Glomerular endothelial cell (primary cell): ENCODE results near the gene NANOS3. TPM values are rescaled to one million over a fixed set of nuclear protein-coding genes. Genes with fewer than 3 reads are reported as not detected.
"Not testable (repeated sequence)": the region's sequence is repeated elsewhere in the genome, so short reads cannot be mapped to it uniquely, and the experiment has no call there.

ENCODE experiments used
- DNase-seq: peaks from one replicate; pipeline ENCODE4 v3.0.0-alpha.2; 2011; ENCODE audit warnings: low read depth, low spot score; ENCODE audit errors: extremely low read depth
- total RNA-seq: library from RNA; depleted of rRNA; stranded (reverse); fragments of >200 nt; gene quantifications from 2 replicates; pipeline ENCODE4 v1.2.3, GENCODE V29; 2015

The NANOS3 gene
- total RNA-seq, 1 donor from 2014 or later, result 1.6 TPM

DNA sequence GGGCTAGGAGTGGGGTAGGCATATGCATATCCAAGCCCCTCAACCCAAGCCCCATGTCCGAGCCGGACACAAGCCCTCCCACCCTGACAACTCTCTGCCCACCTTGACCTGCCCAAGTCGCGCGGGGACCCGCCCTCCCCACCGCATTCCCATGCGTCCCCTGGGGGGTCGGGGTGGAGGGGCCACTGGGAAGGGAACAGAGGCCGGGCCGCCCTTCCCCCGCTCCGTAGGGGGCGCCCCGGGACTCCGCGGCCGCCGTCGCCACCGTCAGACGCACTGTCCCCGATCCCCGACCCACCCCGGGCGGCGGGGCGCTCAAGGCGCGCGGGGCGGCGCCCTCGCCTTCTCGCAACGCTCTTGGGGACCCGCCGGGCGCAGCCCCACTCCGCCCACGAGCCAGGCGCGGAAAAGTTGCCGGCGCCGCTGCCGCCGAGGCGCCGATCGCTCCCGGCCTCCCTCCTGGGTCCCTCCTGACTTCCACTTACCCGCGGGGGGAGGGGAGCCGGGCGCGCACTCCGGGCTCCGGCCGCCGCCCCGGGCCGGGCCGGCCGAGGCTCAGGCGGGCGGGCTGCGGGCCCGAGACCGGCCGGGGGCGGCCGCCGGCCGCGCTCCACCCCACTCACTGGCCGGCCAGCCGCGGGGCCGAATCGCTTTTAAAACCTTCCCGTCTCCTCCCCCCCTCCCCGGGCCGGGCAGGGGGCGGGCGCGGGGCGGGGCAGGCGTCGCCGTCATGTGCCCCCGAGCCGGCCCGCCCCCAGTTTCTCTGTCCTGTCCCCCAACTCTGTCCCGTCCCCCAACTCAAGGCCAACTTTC is 34.4 kb upstream of the NANOS3 start:
- no peak for DNase-seq

DNA sequence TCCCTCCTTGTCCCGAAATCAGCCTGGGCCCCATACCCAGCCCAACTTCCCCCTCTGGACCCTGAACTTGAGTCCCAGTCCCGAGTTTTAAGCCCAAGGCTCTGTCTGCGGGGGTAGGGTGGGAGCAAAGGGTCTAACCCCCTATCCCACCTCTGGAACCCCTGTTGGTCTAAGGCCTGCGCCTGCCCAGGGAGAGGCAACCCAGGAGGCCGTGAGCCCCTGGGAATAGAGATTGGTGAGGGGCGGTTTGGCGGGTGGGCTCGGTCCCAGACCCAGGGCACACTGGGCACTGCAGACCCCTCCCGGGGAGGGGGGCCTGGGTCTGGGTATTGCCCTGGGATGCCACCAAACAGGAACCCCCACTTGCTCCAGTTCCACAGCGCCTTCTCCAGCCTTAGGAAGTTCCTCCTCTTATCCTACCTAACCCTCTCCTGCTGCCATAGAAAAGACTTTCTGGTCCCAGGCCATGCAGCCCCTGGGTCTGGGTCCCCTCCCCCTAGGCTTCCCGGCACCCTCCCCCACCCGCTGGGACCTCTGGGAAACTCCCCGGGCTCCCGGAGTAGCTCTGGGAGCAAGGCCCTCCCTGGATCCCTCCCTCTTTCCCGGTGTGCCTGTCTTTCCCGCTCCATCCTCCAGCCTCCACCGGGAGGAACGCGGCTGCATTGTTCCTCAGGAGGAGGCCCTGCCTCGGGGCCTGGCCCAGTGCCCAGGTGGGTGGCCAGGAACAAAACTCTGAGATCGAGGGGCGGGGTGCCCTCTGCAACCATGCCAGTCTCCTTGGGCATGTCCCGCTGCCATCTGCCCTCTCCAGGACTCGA is 33.6 kb upstream of the NANOS3 start:
- DNase-seq, result no peak

DNA sequence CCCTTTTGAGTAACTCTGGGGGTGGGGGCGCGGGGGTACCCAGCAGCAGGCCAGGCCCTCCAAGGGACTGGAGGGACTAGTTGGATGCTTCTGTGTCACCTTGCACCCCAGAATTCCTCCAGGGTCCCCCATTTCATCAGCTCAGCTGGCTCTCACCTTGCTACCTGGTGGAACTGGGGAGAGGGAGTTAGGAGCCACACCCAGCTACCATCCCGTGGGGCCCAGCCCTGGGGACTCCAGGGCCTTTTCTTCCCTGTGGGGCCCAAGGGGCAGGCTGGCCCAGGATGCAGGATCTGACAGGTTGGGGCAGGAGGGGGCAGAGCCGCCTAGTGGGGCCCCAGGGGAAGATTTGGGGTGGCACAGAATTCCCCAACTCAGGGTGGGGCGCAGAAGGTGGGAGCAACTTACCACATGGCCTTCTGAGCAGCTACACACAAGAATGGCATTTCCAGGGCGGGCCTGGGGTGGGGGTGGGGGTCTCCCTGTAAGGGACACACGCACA is 32.8 kb upstream of the NANOS3 start:
- no peak for DNase-seq

DNA sequence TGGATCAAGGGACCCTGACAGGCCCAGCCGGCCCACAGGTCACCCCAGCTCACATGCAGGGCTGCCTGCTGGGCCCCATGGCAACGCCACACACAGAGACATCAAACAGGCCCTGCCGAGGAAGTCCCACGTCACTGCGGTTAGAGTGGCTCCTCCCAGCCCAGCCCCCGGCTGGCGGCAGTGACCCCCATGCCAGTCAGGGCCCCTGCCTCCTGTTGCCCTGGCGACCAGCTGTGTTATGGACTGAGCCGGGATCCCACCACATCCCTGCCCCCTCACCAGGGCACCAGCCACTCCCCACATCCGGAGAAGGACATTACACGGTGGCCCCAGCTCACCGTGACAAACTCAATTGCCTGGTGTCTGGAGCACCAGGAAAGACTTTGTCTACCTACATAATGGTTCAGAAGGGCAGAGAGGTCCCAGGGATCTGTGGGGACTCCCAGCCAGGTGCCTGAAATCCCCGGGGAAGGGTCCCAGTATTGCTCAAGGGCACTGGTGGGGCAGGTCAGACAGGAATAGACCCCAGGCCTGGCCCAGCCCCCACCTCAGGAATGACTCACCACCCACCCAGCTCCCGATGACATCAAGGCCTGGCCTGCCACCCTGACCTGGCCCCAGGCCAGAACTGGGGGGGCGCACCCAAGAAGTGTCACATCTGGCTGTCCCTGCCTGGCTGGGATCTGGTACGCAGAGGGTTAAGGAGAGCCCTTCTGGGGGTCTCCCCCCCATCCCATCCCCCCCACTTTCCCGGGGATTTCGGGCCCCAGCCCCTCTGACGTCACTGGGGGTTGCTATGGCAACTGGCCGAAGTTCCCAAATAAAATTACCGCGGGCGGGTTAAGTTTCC is 30.2 kb upstream of the NANOS3 start:
- DNase-seq, result no peak

GRCh38 chr19:13847407-13848339 is 29.3 kb upstream of the NANOS3 start:
- DNase-seq, result no peak

DNA sequence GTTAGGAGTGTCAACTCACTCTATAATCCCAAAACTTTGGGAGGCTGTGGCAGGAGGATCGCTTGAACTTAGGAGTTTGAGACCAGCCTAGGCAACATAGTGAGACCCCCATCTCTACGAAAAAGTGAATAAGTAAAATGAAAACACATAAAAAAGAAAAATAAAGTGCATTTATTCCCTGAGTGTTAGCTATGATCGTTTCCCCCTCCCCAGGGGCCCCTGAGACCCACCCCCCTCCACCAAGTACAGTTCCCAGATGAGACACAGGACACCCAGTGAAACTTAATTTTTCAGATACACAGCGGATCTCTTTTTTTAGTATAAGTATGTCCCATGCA is 28.6 kb upstream of the NANOS3 start:
- DNase-seq, result no peak

DNA sequence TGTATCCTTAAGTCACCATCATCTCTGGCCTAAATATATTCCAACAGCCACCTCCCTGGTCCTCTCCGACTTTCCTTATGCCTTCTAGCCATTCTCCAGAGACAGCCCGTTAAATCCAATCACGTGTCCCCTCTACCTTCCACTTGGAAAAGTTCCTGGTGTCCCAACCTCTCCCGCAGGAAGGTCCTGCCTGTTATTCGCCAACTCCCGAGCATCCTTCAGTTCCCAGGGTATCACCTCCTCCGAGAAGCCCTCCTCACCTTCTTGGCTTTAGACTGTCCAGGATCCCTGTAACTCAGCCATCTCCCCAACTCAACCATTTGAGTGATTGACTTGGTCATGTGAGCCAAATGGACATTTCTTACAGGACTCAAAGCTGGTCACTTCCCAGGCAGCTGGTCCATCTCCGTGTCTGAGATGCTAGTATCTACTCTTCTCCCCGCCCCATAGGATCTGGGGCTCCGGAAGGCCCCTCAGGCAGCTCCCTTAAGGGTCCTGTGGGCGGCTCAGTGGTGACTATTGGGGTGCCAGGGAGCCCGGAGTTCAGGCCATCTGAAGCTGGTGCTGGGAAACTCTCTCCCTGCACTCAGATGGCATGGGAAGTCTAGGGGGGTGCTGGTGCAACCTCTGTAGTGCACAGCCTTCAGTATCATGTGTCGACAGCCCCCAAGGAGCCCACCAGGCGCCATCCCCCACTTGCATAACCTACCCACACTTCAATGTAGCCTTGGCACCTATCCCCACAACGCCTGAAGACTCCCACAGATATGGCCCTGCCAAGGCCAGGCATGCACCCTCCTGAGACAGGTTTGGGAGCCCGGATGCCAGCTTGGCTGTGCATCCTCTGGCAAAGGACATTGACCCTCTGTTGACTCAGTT is 27.9 kb upstream of the NANOS3 start:
- DNase-seq, result no peak

DNA sequence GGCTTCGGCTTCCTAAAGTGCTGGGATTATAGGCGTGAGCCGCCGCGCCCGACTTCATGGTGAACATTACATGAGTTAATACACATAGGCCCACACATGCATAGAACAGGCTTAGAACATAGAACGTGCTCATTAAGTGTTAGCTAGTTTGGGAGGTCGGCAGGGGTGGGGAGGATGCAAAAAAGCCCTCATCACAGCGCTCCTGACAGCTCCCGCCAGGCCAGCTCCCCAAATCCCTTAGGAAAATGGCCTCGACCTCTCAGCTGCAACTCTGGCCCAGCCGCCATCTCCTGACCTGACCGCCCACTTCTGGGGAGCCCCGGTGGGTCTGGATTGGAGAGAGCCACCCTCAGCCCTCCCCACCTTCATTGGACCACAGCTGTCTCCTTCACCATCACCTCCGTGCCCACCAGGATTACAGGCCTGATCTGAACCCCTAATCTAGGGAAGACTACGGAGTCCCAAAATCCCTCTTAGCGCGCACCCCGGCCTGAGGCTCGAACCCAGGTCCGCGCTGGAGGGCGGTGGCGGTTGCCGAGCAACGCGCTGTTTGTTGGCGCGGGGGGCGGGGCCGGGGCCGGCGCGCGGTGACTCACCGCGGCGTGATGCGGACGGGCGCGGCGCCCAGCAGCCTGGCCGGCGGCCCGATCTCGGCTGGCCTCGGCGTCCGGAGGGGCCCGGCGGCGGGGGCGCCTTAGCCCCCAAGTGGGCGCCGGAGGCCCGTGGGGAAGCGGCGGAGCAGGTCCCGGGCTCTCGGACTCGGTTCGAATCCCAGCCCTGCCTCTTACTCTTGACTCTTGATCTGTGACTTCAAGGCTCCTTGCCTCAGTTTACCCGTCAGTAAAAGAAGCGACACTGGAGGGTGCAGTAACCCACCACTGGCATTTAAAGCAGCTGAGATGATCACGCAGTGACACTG is 26.7 kb upstream of the NANOS3 start:
- no peak for DNase-seq

DNA sequence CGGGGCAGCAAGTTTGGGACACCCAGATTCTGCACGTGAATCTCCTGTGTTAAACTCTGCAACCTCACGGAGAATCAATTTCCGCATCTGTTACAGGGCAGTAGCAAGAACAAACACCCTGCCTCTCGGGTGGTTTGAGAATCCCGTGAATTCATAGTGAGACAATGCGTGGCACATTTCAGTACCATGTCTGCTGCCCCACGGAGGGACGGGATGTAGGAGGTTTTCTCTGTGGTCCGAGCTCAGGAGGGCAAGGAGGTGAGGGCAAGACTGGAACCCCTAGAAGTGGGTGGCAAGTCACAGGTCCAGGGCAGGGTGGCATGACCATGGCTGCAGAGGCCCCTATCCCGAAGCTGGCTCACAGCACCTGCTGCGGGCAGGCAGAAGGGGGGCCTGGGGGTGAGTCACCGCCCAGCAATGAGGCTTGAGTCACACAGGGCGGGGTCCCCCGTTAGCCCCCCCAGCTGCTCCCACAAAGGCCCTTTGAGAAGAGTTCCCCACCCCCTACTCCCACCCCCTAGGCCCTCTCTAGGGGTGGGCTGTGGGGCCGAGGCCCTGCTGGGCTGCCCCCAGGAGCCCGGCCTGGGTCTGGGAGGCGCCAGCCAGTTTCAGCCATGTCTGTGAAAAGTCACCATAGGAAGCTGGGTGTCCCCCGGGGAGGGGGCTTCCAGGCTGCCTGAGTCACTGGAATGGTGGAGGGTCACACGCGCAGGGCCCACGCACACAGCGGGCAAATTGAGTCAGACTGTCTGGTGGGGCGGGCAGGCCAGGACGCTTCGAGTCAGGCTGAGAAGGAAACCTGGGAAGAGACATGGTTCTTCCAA is 25.8 kb upstream of the NANOS3 start:
- DNase-seq, result no peak

- not testable (repeated sequence) for DNase-seq
Observed at GRCh38 chr19:13851734-13852114, 25.2 kb upstream of the NANOS3 start.

DNA sequence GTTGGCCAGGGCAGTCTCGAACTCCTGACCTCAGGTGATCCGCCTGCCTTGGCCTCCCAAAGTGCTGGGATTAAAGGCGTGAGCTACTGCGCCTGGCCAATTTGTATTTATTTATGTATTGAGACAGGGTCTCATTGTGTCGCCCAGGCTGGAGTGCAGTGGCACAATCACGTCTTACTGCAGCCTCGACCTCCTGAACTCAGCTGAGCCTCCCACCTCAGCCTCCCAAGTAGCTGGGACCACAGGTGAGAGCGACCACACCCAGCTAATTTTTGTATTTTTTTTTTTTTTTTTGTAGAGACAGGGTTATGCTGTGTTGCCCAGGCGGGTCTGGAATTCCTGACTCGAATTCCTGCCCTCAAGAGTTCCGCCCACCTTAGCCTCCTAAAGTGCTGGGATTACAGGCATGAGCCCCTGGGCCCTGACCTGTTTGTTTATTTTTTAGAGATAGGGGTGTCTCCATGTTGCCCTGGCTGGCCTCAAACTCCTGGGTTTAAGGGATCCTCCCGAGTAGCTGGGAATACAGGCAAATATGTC is 24.7 kb upstream of the NANOS3 start:
- not testable (repeated sequence) for DNase-seq

DNA sequence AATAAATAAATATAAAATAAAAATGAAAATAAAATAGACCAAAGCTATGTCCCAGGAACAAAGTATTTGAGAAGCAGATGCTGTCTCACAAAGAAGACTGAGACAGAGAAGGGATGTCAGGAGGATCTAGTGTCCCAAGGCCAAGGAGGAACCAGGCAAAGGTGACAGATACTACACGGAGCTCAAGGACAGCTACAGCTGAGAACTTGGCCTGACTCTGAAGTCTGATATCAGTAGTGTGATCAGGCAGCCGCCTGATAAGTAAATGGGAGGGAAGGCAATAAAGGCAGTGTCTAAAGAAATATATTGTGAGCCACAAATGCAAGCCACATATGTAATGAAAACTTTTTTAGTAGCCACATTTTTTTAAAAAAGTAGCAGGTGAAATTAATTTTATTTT is 20.4 kb upstream of the NANOS3 start:
- DNase-seq, result no peak

- no peak for DNase-seq
Observed at GRCh38 chr19:13859361-13859880, 17.5 kb upstream of the NANOS3 start.

DNA sequence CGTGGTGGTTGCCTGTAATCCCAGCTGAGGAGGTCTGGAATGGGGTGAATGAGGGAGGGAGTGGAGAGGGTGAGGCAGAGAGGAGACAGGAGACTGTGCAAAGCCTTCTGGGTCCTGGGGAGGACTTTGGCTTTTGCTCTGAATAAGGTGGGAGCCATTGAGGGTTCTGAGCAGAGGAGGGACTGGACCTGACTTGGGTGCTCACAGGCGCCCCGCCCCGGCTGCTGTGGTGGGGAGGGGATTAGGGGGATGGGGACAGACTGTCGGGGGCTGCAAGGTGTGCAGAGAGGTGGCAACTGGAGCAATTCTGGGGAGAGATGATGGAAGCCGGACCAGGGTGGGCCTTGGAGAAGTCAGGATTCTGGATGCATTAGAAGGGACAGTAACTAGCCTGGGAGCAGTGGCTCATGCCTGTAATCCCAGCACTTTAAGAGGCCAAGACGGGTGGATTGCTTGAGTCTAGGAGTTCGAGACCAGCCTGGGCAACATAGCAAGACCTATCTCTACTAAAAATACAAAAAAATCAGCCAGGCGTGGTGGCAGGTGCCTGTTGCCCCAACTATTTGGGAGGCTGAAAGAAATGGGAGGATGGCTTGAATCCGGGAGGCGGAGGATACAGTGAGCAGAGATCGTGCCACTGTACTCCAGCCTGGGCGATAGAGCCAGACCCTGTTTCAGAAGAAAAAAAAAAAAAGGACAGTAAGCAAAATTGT is 16.1 kb upstream of the NANOS3 start:
- DNase-seq, result no peak

DNA sequence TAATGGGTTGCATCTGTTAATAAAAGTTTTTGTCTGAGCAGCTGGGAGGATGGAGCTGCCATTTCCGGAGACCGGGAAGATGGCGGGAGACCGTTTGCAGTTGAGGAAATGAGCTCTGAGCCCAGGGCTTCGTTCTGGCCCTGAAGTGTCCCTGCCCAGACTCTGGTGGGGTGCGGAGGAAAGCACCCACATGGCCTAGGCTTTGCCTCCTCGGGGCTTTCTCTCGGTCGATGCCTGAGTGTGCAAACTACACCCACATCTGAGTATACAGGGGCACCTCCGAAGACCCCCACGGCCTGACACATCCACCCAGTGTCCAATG is 15.6 kb upstream of the NANOS3 start:
- DNase-seq, result no peak
